Measurements from ENCODE around the gene NME1.

The NME1 gene

GRCh38 chr17:51188271-51188833, 35.0 kb downstream of the NME1 start:
- in situ Hi-C loops (cut with MboI; ENCODE audit: low sequenced_read_pairs), result no loop called here

GRCh38 chr17:51189162-51189561, 35.8 kb downstream of the NME1 start:
- in situ Hi-C loops (cut with MboI; ENCODE audit: low sequenced_read_pairs), result no loop called here

GRCh38 chr17:51189628-51190027, 36.3 kb downstream of the NME1 start:
- in situ Hi-C loops (cut with MboI; ENCODE audit: low sequenced_read_pairs), result no loop called here

GRCh38 chr17:51191895-51192294, 38.5 kb downstream of the NME1 start:
- in situ Hi-C loops (cut with MboI; ENCODE audit: low sequenced_read_pairs), result no loop called here

DNA sequence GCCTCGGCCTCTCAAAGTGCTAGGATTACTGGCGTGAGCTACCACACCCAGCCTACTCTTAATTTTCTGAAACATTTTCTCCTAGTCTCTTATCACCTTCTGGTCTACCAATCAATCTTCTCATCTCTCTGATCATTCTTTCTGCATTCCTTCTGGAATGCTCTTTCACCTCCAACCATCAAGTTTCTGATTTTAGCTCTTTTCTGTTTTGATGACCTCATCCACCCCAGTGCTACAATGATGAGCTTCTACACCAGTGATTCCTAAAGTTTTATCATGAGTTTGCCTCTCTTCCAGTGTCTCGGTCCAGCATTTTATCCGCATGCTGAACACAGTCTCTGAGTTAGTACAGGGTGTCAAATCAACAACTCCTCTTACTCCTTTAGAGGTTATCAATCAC, 44.4 kb downstream of the NME1 start:
- in situ Hi-C loops (cut with MboI; ENCODE audit: low sequenced_read_pairs), result no loop called here

DNA sequence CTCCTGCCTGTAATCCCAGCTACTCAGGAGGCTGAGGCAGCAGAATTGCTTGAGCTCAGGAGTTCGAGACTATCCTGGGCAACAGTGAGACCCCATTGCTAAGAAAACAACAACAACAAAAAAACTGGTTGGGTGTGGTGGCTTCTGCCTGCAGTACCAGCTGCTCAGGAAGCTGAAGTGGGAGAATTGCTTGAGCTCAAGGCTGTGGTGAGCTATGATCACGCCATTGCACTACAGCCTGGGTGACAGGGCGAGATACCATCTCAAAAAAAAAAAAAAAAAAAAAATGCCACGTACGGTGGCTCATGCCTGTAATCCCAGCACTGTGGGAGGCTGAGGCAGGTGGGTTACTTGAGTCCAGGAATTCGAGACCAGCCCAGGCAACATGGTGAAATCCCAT, 46.9 kb downstream of the NME1 start:
- in situ Hi-C loops (cut with MboI; ENCODE audit: low sequenced_read_pairs), result no loop called here

- in situ Hi-C loops (cut with MboI; ENCODE audit: low sequenced_read_pairs), result no loop called here
Measured at GRCh38 chr17:51200846-51201245, 47.5 kb downstream of the NME1 start.

GRCh38 chr17:51203838-51204237, 50.5 kb downstream of the NME1 start:
- in situ Hi-C loops (cut with MboI; ENCODE audit: low sequenced_read_pairs), result no loop called here

Data from HL-60/S4 treated with retinoic acid at 250 ng/mL for 4 days and 3 days (cell line).